Neural crest cell (in vitro differentiated cells): ENCODE results near the gene BLOC1S3. TPM values are rescaled to one million over a fixed set of nuclear protein-coding genes. Genes with fewer than 3 reads are reported as not detected.
A peak's percentile ranks its signal among the peaks of the same experiment; 100 is the strongest.

ENCODE experiments used
- DNase-seq: peaks from one replicate; pipeline ENCODE4 v3.0.0; 2021; ENCODE audit warnings: low read depth, mixed read lengths, low spot score
- H3K27ac Mint-ChIP-seq: one replicate; pipeline ENCODE4 v1.8.0; 2021; ENCODE audit warnings: mild to moderate bottlenecking, mixed read lengths; ENCODE audit not compliant: unreplicated experiment
- H3K27me3 Mint-ChIP-seq: 2 replicates; pipeline ENCODE4 v1.8.0; 2021; ENCODE audit warnings: low read depth, mild to moderate bottlenecking, mixed read lengths
- H3K36me3 Mint-ChIP-seq: 2 replicates; pipeline ENCODE4 v1.8.0; 2021; ENCODE audit warnings: low read depth, mild to moderate bottlenecking, mixed read lengths
- H3K4me1 Mint-ChIP-seq: 2 replicates; pipeline ENCODE4 v1.8.0; 2021; ENCODE audit warnings: mixed read lengths
- H3K4me3 Mint-ChIP-seq: one replicate; pipeline ENCODE4 v1.8.0; 2021; ENCODE audit warnings: mild to moderate bottlenecking, mixed read lengths
- H3K9me3 Mint-ChIP-seq: 2 replicates; pipeline ENCODE4 v1.8.0; 2021; ENCODE audit warnings: mixed read lengths
- CTCF ChIP-seq: fragments of 200-600 bp; sonication (generic); conservative IDR thresholded peaks from 2 replicates; pipeline ENCODE4 v1.5.0; 2021; ENCODE audit warnings: antibody characterized with exemption, mild to moderate bottlenecking
- total RNA-seq: library from RNA; stranded (reverse); gene quantifications from 2 replicates; pipeline ENCODE4 v1.2.1, GENCODE V29; 2021

Gene BLOC1S3
- total RNA-seq, 1 donor from 2014 or later, result 9.7 TPM

GRCh38 chr19:45135176-45135885 lies 43.3 kb upstream of the BLOC1S3 start:
- Mint-ChIP-seq H3K9me3 (no peaks in the 10 kb centered on the region), H3K27ac (no peak overlapping the region), H3K4me3 (no peak overlapping the region), H3K27me3 (no peaks in the 10 kb centered on the region), H3K4me1 (peaks cover 28% of the 10 kb centered on the region), H3K36me3 (peaks cover 2% of the 10 kb centered on the region)
- TF ChIP-seq CTCF, result no peak
- DNase-seq, result no peak

DNA sequence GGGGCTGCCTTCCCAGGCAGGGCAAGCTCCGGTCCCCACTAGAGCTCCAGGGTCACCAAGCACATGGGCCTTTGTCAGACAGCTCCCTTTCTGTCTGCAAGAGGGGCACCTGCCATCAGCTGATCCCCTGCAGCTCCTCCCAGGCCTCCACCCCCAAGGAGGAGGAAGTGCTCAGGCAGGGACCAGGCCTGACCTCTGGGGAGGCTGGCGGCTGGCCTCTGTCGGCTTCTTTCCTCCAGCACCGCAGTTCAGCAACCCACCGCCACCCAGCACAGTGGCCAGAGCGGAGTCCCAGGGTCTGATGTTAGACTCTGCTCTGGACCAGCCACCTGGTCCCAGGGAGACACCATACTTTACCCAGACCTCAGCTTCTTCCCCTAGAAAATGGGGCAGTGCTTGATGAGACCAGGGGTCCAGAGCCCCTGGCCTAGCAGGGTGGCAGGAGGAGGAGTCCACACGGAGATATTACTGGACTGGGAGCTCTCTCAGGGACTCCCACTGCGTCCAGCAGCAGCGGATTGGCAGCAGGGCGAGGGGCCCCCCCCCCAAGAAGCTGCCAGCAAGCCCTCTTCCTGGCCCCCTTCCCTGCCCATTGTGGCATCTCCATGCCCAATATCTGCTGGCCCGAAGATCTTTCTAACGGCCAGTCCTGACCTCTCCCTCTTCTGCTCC lies 41.9 kb upstream of the BLOC1S3 start:
- no peak for TF ChIP-seq CTCF
- Mint-ChIP-seq H3K9me3 (no peaks in the 10 kb centered on the region), H3K36me3 (peaks cover 2% of the 10 kb centered on the region), H3K27ac (peak overlapping the region; percentile 60), H3K4me1 (peaks cover 28% of the 10 kb centered on the region), H3K4me3 (no peak overlapping the region), H3K27me3 (no peaks in the 10 kb centered on the region)
- DNase-seq, result no peak

GRCh38 chr19:45137179-45137761 lies 41.3 kb upstream of the BLOC1S3 start:
- H3K4me1 Mint-ChIP-seq, result peaks cover 28% of the 10 kb centered on the region
- H3K4me3 Mint-ChIP-seq, result no peak overlapping the region
- no peaks in the 10 kb centered on the region for H3K27me3 Mint-ChIP-seq
- TF ChIP-seq CTCF, result no peak
- H3K9me3 Mint-ChIP-seq, result no peaks in the 10 kb centered on the region
- peaks cover 2% of the 10 kb centered on the region for H3K36me3 Mint-ChIP-seq
- peak overlapping the region; percentile 60 for H3K27ac Mint-ChIP-seq
- no peak for DNase-seq

DNA sequence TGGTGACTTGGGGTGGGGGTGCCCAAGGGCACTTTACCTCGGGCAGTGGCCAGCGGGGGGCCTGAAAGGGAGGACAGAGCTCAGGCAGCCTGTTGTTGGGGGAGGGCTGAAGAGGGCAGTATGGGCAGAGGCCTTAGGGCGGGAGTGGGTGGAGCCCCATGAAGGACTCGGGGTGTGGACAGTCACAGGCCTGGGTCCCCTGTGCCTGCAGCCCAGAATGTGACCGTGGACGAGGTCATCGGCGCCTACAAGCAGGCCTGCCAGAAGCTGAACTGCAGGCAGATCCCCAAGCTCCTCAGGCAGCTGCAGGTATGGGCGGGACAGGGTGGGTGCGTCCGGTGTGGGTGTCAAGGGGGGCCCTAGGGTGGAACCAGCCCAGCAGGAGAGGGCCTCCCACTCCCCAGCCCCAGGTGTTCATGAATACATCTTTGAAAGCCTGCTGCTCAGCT lies 40.3 kb upstream of the BLOC1S3 start:
- peak overlapping the region; percentile 75 for H3K27ac Mint-ChIP-seq
- no peak for DNase-seq
- no peaks in the 10 kb centered on the region for H3K9me3 Mint-ChIP-seq
- no peaks in the 10 kb centered on the region for H3K27me3 Mint-ChIP-seq
- no peak overlapping the region for H3K4me3 Mint-ChIP-seq
- peaks cover 10% of the 10 kb centered on the region for H3K36me3 Mint-ChIP-seq
- peaks cover 28% of the 10 kb centered on the region for H3K4me1 Mint-ChIP-seq
- TF ChIP-seq CTCF, result no peak

GRCh38 chr19:45139286-45140143 lies 39.1 kb upstream of the BLOC1S3 start:
- Mint-ChIP-seq H3K4me3 (no peak overlapping the region), H3K36me3 (peaks cover 10% of the 10 kb centered on the region), H3K4me1 (peaks cover 24% of the 10 kb centered on the region), H3K27ac (no peak overlapping the region), H3K9me3 (no peaks in the 10 kb centered on the region), H3K27me3 (no peaks in the 10 kb centered on the region)
- DNase-seq, result no peak
- no peak for TF ChIP-seq CTCF
